Left ventricle myocardium superior (tissue), 1 donor: ENCODE results near the gene FGF4. TPM values are rescaled to one million over a fixed set of nuclear protein-coding genes. Genes with fewer than 3 reads are reported as not detected.

Source experiments
- ATAC-seq: fragments of 200-7000 bp; cut with Tn5 transposase; one replicate; pipeline ENCODE4 v1.9.1; 2020; ENCODE audit warnings: mild to moderate bottlenecking, moderate library complexity
- DNase-seq: peaks from one replicate; pipeline ENCODE4 v3.0.0-alpha.2; 2020
- intact Hi-C: fragments of 100-400 bp; cut with micrococcal nuclease; formaldehyde crosslinking; loops from one replicate; pipeline ENCODE4 v1.11.0; 2022
- long read RNA-seq: library from polyadenylated mRNA; unstranded; transcript quantifications from one replicate; pipeline ENCODE4 v2.0.0, GENCODE V29; 2021
- total RNA-seq: library from RNA; stranded (reverse); fragmentation: NEBNext Ultra II Directional; extraction: Animal tissue kit (Norgen Biotek cat#: 25700); gene quantifications from one replicate; pipeline ENCODE4 v1.2.1, GENCODE V29; 2021
- donor health status: DM: no; HTN: yes; CAD: no; lungs with severe emphysema.

FGF4 gene
- not detected for total RNA-seq
- long read RNA-seq = 0 reads

DNA sequence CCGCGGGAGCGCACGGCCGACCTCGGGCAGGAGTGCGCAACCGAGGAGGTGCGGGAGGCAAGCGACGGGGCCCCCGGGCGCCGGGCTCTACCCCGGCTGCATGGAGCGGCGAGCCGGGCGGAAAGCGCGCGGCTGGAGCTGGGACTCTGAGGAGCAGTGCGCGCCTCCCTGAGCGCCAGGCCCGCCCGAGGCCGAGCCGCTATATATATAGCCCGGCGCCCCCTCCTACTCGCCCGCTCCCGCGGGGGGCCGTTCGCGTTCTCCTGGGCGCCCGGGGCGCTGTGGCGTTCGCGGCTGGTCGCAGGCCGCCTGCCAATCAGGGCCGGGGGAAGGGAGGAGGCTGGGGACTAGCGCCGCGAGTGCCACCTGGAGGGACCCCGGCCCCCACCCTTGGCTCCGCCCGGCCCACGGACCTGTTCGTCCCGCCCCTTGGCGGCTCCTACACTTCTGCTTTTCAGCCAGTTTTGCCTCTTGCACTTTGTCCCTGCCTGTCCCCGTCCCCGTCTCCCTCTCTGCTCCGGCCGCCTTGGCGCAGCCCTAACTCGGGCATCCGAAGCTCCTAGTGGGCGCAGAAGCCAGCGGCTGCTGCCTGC, at the start of gene FGF4:
Gene FGF4 (minus strand): TSS at position 179 of the 593 bp plus-strand sequence. CDS start 257 bp downstream, outside the sequence.
- DNase-seq (no peak), ATAC-seq (no peak)
- intact Hi-C loops = no loop called here

GRCh38 chr11:69823641-69824265, 48.6 kb upstream of the FGF4 start:
- DNase-seq (peak; percentile 11), ATAC-seq (no peak)
- intact Hi-C loops = no loop called here

- intact Hi-C loops = no loop called here
- ATAC-seq (no peak), DNase-seq (peak; percentile 3)
These were observed 47.7 kb upstream of the FGF4 start for GRCh38 chr11:69822676-69823494.

DNA sequence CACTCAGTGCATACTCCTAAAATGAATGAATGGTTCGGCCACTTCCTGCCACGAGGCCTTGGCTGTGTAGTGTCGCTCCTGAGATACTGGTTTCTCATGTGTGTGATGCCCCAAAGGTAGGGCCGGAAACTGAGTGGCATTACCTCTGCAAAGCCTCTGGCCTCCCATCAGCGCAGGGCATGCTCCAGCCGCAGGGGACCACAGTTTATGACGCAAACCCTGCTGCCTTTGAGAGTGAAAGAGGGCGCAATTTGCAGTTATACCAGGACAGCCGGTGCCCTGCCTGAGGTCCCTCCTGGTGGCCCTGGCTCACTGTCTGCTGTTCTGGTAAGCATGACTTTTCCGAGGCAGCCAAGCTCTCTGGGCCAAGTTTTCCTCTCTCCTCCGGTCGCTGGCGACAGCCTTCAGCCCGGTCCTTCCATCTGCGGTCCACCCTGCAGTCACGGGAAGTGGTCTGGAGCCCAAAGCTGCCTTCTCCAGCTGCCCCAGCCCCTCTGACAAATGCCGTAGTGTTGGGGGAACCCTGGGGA, 46.4 kb upstream of the FGF4 start:
- intact Hi-C loops = no loop called here
- ATAC-seq (no peak), DNase-seq (no peak)

- intact Hi-C loops = no loop called here
- ATAC-seq = no peak
- no peak for DNase-seq
These were observed 45.3 kb upstream of the FGF4 start for GRCh38 chr11:69820441-69820840.

DNA sequence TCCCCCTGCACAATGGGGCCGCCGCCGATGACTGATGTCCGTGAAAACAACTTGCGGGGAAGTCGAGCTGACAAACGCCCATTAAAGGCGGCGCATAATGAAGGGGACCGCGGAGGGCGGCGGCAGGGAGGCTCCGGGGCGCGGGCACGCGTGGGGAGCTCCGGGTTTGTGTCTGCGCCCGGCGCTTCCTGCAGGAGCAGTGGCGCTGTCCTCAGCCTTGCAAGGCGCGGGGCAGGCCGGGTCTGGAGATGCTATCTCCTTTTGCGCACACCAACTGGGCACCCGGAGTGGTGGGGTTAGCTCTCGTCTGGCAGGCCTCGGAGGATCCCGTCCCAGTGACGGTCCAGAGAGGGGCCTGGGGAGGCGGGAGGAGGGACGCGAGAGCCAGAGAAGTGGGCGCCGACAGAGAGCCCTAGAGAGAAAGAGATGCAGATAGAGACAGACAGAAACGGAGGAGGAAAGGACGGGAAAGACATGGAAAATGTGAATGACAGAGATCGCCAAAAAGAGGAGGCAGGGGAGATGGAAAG, 44.5 kb upstream of the FGF4 start:
- ATAC-seq = no peak
- intact Hi-C loops = no loop called here
- DNase-seq = no peak

DNA sequence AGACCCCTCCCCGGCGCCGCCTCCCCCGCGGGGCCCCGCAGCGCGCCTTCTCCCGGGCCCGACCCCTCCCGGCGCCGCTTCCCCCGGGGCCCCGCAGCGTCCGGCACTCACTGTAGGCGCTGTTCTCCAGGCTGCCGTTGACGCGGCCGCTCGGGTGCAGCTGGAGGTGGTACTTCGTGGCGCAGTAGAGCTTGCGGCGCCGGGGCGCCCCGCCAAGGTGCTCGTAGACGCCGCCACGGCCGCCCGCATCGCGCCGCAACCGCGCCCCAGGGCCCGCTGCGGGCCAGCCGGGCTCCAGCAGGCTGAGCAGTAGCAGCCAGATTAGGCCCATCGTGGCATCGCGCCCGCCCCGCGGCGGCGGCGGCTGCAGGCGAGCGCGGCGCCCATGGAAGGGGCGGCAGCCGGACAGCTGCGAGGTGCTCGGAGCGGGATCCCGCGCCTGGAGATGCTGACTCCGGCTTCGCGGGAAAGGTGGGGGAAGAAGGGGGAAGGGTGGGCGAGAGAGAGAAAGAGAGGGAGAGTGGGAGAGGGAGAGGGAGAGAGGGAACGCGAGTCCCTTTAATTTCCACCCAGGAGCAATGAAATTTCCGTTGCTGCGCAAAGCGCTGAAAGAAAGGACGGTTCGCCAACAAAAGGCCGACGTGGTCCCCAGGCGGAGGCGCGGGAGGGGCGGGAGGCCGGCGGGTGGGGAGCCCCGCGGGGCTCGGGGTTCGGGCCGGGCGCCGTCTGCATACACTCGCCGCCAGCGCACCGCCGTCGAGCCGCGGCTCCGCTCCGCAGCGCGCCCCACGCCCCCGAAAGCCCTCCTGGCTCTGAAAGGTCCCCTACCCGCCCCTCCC, 43.7 kb upstream of the FGF4 start, which contains the start of gene FGF3:
Gene FGF3 (minus strand): TSS at position 814 of the 839 bp plus-strand sequence. CDS start 483 bp downstream, at position 331.
- intact Hi-C loops = no loop called here
- DNase-seq = no peak
- ATAC-seq = no peak

DNA sequence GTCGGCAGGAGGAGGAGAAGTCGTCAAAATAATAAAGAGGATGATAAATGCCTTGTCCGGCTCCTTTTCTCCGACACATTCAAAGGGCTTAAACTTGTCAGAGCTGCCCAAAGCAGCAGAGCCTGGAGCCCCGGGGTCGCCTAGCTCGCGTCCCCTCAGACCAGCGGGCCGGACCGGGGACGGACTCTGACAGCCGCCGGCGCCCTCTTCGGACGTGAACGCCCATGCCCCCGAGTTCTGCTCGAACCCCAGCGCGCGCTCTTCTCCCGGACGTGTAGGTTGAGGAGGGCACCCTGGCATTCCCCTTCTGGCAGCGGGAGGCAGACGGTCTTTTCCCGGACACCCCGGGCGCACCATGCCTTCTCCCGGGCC, 43.1 kb upstream of the FGF4 start:
- no peak for DNase-seq
- intact Hi-C loops = no loop called here
- no peak for ATAC-seq

GRCh38 chr11:69817265-69818230, 42.4 kb upstream of the FGF4 start:
- DNase-seq (no peak), ATAC-seq (peak; percentile 63)
- intact Hi-C loops = no loop called here

- DNase-seq (no peak), ATAC-seq (no peak)
- intact Hi-C loops = no loop called here
These were observed 41.5 kb upstream of the FGF4 start for GRCh38 chr11:69816671-69817070.

GRCh38 chr11:69815973-69816372, 40.8 kb upstream of the FGF4 start:
- no peak for DNase-seq
- intact Hi-C loops = no loop called here
- no peak for ATAC-seq

DNA sequence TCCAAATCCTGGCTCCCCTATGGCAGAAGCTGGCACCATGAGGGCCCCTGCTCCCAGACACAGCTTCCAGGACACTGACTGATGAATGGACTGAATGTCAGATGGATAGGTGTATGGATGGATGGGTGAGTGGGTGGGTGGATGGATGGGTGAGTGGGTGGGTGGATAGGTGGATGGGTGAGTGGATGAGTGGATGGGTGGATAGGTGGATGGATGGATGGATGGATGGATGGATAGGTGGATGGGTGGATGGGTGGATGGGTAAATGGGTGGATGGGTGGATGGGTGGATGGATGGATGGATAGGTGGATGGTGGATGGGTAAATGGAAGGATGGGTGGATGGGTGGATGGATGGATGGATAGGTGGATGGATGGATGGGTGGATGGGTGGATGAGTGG, 39.8 kb upstream of the FGF4 start:
- DNase-seq (no peak), ATAC-seq (no peak)
- intact Hi-C loops = no loop called here

DNA sequence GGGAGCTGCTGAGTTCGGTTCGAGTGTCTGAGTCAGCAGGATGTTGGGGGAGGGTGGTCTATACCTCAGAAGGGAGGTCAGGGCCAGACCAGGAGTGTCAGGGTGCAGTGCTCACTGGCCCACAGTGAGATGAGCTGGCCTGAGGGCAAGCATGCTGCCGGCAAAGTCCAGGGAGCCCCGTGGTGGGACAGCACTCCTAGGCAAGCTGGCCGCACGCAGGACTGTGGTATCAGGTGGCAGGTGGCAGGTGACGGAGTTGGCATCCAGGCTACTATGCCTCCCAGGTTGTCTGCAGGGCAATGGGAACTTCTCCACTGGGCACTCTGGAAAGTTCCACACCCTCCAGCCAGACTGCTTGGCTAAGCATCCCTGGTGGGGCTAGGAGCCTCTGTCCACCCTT, 39.3 kb upstream of the FGF4 start:
- intact Hi-C loops = no loop called here
- DNase-seq (no peak), ATAC-seq (no peak)

DNA sequence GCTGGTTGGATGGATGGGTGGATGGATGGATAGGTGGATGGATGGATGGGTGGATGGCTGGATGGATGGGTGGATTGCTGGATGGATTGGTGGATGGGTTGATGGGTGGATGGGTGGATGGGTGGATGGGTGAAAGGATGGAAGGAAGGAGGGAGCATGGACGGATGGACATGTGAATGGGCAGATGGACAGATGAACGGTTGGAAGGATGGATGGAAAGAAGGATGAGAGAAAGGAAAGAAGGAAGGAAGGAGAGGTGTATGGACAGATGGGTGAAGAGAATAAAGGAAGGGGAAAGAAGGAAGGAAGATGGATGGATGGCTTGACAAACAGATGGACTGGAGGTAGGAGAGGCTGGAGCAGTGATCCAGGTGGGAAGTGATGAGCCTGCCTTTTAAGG, 38.7 kb upstream of the FGF4 start:
- DNase-seq = no peak
- intact Hi-C loops = no loop called here
- no peak for ATAC-seq

- ATAC-seq (no peak), DNase-seq (no peak)
- intact Hi-C loops = no loop called here
These were observed 37.8 kb upstream of the FGF4 start for GRCh38 chr11:69812946-69813345.

DNA sequence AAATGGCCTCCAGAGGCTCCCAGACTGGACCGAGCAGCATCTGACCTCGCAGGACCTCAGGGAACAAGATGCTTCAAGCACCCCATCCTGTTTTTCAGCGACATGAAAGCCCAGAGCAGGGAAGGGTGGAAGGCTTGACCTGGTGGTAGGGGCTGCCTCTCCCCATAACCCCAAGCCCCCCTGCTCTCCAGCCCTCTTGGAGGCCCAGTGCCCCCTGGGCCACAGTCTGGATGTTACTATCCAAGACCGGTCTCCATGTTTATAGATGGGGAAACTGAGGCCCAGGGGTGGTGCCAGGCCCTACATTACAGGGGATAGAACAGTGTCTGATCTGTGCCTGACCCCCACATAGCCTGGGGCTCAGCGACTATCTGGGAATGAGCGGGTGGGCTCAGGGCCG, 37.1 kb upstream of the FGF4 start:
- ATAC-seq (no peak), DNase-seq (no peak)
- intact Hi-C loops = no loop called here

DNA sequence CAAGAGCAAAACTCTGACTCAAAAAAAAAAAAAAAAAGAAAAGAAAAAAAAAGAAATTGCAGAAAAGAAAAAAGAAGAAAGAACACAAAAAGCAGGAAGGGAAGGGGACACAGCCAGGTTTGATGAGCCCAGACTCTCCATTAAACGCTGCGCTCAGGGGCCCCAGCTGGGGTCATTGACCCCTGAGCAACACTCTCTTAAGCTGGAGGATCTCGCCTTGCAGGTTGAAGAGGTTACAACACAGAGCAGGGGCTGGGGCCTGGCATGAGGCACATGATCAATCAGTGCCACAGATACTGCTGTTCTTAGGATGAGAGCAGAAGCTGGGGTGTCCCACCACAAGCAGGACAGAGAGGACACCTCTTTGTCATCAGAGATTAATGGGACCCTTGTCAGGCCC, 36.3 kb upstream of the FGF4 start:
- intact Hi-C loops = no loop called here
- ATAC-seq = no peak
- no peak for DNase-seq
